HG03521 (cell line): Measurements from ENCODE around the gene C12orf75.
A peak's percentile ranks its signal among the peaks of the same experiment; 100 is the strongest.
"Not testable (repeated sequence)": the region's sequence is repeated elsewhere in the genome, so short reads cannot be mapped to it uniquely, and the experiment has no call there.

ENCODE experiments used
- ATAC-seq: cut with Tn5 transposase; IDR thresholded peaks from one replicate; pipeline ENCODE4 v1.9.1; 2021; ENCODE audit warnings: mild to moderate bottlenecking, moderate library complexity; ENCODE audit not compliant: unreplicated experiment

The C12orf75 gene

GRCh38 chr12:105334001-105334400 lies 3.5 kb downstream of the C12orf75 start:
- ATAC-seq, result no peak

- no peak for ATAC-seq
These were observed 4.1 kb downstream of the C12orf75 start for GRCh38 chr12:105334582-105334981.

- no peak for ATAC-seq
These were observed 5.4 kb downstream of the C12orf75 start for GRCh38 chr12:105335856-105336255.

GRCh38 chr12:105336411-105336810 lies 5.9 kb downstream of the C12orf75 start:
- ATAC-seq, result no peak

- ATAC-seq, result no peak
These were observed 6.9 kb downstream of the C12orf75 start for GRCh38 chr12:105337391-105337790.

GRCh38 chr12:105338966-105339365 lies 8.5 kb downstream of the C12orf75 start:
- ATAC-seq, result no peak

- no peak for ATAC-seq
These were observed 10.5 kb downstream of the C12orf75 start for GRCh38 chr12:105341010-105341409.

GRCh38 chr12:105341620-105342019 lies 11.1 kb downstream of the C12orf75 start:
- not testable (repeated sequence) for ATAC-seq

GRCh38 chr12:105342464-105342863 lies 12.0 kb downstream of the C12orf75 start:
- ATAC-seq, result no peak

- ATAC-seq, result no peak
These were observed 13.3 kb downstream of the C12orf75 start for GRCh38 chr12:105343836-105344235.

- no peak for ATAC-seq
These were observed 17.0 kb downstream of the C12orf75 start for GRCh38 chr12:105347499-105347898.

- ATAC-seq, result no peak
These were observed 17.7 kb downstream of the C12orf75 start for GRCh38 chr12:105348142-105348541.

- no peak for ATAC-seq
These were observed 18.1 kb downstream of the C12orf75 start for GRCh38 chr12:105348561-105348960.

GRCh38 chr12:105349138-105349537 lies 18.6 kb downstream of the C12orf75 start:
- no peak for ATAC-seq

- ATAC-seq, result peak; percentile 31
These were observed 21.0 kb downstream of the C12orf75 start for GRCh38 chr12:105351523-105351922.

GRCh38 chr12:105352052-105352451 lies 21.6 kb downstream of the C12orf75 start:
- peak; percentile 86 for ATAC-seq

- no peak for ATAC-seq
These were observed 22.6 kb downstream of the C12orf75 start for GRCh38 chr12:105352940-105353635.

- no peak for ATAC-seq
These were observed 25.3 kb downstream of the C12orf75 start for GRCh38 chr12:105355752-105356151.

- peak; percentile 77 for ATAC-seq
These were observed 26.7 kb downstream of the C12orf75 start for GRCh38 chr12:105357162-105357691.

- ATAC-seq, result peak; percentile 44
These were observed 28.3 kb downstream of the C12orf75 start for GRCh38 chr12:105358789-105359188.

- no peak for ATAC-seq
These were observed 29.4 kb downstream of the C12orf75 start for GRCh38 chr12:105359856-105360255.

GRCh38 chr12:105363890-105364289 lies 33.4 kb downstream of the C12orf75 start:
- ATAC-seq, result no peak

- no peak for ATAC-seq
These were observed 34.7 kb downstream of the C12orf75 start for GRCh38 chr12:105365231-105365630.
